ENCODE data around the gene NET1.

NET1 gene

GRCh38 chr10:5443429-5443828 is 31.1 kb downstream of the NET1 start:
- no peak for DNase-seq

GRCh38 chr10:5445006-5445405 is 32.6 kb downstream of the NET1 start:
- no peak for DNase-seq

- peak; percentile 78 for DNase-seq
Measured at GRCh38 chr10:5446390-5446926, 34.1 kb downstream of the NET1 start.

DNA sequence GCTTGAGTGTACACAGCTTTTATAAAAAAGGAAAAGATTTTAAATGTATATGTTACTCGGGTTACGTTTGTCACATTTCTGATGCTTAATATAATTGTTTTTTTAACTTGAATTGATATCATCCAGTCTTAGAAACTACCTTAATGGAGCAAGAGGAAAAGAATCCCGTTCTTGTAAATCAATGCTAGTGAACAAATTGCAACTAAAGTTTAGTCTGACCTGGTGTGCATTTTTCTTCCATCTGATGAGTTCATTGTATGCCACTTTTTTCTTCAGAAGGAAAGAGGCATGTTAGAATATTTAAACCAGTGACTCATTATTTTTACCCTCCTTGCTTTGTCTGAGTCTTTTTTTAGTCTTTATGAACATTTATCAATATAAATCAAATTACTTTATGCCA is 34.7 kb downstream of the NET1 start:
- no peak for DNase-seq

DNA sequence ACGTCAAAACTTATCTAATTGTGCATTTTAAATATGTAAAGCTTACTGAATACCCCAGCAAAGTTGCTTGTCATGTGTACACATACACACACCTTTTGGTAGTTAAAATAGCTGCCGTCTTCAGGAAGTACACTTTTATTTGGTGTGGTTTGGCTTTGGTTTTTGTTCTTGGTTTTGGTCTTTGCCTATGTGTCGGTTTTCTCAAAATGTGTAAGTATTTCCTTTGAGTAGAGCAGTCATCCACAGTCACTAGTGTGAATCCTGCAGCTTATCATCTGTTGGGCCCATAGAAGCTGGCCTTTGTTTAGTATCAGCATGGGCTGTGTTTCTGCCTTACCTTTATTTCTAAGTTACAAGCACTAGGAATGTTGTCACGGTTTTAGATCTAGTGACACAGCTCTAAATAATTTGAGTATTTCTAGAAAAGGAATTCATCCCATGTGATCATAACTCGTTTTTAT is 35.3 kb downstream of the NET1 start:
- DNase-seq: no peak

- DNase-seq: no peak
Measured at GRCh38 chr10:5448333-5449001, 36.1 kb downstream of the NET1 start.

DNA sequence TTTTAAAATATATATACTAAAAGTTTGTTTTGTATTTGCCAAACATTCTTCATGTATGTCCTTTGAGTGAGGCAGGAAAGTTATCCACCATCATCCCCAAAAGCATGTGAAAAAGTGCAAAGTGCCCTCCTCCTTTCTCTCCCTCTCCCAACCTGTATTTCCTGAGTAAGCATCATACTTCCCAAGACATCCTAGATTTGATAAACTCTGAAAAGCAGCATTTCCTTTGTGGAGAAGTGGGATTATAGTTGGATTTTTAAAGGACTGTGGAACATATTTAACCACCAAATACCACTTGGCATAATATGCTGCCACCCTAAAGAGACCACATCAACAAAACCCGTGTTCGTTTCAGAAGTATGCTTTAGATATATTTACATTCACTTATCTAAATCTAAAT is 36.9 kb downstream of the NET1 start:
- no peak for DNase-seq

GRCh38 chr10:5449823-5450222 is 37.5 kb downstream of the NET1 start:
- no peak for DNase-seq

DNA sequence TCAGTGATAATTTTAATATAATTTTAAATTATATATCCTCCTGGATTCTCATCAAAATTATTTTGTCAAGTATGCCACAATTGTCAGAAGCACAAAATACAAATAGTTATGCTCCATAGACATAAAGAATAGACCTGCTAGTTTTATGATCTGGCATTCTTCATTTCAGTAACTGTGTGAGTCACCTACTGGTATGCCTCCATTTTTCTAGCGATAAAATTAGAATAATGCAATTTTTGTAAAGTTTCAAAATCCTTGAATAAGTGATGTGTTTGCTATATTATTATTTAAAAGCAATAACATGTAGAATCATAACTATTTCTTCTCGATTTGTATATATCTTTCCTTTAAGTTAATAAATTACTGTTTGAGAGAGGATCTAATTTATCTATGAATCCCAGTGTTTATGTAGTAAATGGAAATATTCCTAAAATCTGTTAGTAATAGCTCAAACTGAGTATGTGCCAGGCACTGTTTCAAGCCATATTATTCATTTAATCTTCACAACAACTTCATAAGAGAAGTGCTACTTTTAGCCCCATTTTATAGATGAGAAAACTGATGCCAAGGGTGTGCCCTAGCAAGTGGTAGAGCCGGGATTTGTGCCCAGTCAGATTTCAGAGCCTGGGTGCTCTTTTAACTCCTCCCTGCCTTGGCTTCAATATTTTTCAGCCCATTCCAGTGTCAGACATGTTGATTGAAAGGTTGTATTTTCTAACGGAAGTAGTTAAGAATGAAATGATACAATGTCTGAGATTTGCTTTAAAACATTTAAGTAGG is 38.4 kb downstream of the NET1 start:
- no peak for DNase-seq

DNA sequence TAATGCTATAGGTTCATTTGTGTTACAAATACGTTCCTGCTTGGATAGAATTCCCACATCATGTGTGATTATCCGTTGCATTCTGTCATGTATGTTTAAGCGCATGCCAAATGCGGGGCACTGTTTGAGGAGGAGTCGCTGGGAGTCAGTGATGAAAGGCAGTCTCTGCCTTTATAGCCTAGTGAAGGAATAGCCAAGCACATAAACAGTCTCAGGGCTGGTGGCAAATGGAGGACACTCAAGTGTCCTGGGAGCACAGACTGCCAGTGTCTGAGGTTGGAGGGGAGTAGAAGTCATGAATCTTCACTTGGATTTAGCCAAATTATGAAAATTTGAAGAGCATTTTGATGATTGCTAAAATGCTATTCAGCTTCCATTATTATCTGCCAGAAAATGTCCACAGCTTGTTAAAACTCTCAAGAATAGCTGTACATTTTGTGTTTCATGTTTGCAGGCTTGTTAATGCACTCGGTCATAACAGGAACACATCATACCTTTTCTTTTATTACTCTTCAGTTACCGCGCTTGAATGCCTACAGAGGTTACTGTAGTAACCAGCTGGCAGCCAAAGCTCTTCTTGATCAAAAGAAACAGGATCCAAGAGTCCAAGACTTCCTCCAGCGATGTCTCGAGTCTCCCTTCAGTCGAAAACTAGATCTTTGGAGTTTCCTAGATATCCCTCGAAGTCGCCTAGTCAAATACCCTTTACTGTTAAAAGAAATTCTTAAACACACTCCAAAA is 41.6 kb downstream of the NET1 start:
- DNase-seq: no peak

GRCh38 chr10:5456563-5456962 is 44.2 kb downstream of the NET1 start:
- DNase-seq: no peak

DNA sequence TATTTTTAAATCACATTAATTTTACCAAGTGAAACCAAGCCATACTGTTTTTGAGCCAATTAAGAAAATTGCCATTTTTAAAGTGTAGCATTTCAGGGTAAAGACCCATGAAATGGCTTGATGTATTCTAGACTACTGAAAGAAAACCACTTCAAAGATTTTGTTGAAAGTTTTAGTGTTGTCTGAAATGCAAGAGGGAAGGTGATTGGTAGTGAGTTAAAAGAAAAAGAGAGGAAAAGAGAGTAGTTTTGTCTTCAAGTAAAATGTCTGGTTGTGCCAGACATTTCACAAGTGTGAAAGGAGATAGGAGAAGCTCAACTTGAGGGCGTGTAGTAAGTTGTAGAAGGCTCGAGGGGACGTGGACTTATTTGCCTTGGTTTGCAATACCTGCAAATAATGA is 45.4 kb downstream of the NET1 start:
- no peak for DNase-seq

DNA sequence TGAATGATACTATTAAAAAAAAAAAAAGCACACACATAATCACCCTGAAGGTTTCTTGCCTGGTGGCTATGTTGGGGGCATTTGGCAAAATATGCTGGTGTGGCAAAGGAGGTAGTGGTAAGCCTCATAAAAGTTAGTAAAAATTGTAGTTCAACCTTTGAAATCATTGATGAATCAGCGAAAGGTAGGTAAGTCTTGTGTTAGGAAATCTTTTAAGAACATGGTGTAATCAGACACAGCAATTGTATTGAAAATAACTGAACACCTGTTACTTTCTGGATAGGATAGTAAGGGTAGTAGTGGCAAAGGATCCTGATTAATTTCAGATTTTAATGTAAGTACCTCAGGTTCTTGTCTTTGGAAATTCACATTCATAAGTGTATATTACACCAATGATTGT is 46.1 kb downstream of the NET1 start:
- no peak for DNase-seq

- DNase-seq: no peak
Measured at GRCh38 chr10:5458949-5459747, 46.8 kb downstream of the NET1 start.

- DNase-seq: no peak
Measured at GRCh38 chr10:5460468-5461202, 48.3 kb downstream of the NET1 start.

DNA sequence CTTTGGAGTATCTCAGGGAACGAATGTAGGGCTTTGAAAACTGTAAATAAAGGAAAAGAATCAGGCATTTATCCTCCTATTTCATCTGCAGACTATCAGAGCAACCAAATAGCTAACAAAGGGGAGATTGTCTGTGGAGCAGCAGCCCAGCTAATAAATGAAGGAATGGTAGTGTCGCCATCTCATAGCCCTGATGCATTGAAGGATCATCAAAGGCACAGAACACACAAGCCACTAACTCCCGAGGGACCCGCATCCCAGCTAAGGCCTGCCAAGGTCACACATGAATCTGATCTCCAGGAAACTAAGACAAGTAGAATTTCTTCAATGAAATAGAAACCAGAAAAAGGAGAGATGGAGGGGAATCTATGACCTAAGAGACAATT is 48.8 kb downstream of the NET1 start:
- DNase-seq: no peak

GRCh38 chr10:5461914-5462840 is 49.8 kb downstream of the NET1 start:
- DNase-seq: no peak

- no peak for DNase-seq
Measured at GRCh38 chr10:5462841-5463293, 50.5 kb downstream of the NET1 start.

- no peak for DNase-seq
Measured at GRCh38 chr10:5464546-5464945, 52.2 kb downstream of the NET1 start.

GRCh38 chr10:5465976-5466450 is 53.7 kb downstream of the NET1 start:
- DNase-seq: no peak

Measured in activated CD4-positive, alpha-beta T cell treated with anti-CD3 and anti-CD28 coated beads for 1 hour (primary cell).